Measurements from ENCODE around the gene REX1BD.

GRCh38 chr19:18605196-18605545 lies 16.6 kb downstream of the REX1BD start:
- TF ChIP-seq CTCF (IDR thresholded peaks at IDR 0.05) (no peak), POLR2A (IDR thresholded peaks at IDR 0.05) (no peak)
